IPS-18c (cell line): ENCODE results near the gene KIT.

Experiments
- H3K4me3 ChIP-seq: 2 replicates; pipeline ENCODE4 v1.7.0; 2013; ENCODE audit warnings: low read depth, mild to moderate bottlenecking, low read length, moderate library complexity; ENCODE audit not compliant: insufficient read depth
- H3K9me3 ChIP-seq: one replicate; pipeline ENCODE4 v1.6.1; 2013; ENCODE audit warnings: mild to moderate bottlenecking, low read length, moderate library complexity; ENCODE audit not compliant: control insufficient read depth, insufficient read depth

Gene KIT

GRCh38 chr4:54764476-54764875 lies 106.7 kb downstream of the KIT start:
- Histone ChIP-seq H3K4me3 (no peak overlapping the region), H3K9me3 (no peaks in the 10 kb centered on the region)

GRCh38 chr4:54767376-54767775 lies 109.6 kb downstream of the KIT start:
- no peak overlapping the region for H3K4me3 ChIP-seq

GRCh38 chr4:54773022-54773421 lies 115.3 kb downstream of the KIT start:
- H3K4me3 ChIP-seq = no peak overlapping the region
- no peaks in the 10 kb centered on the region for H3K9me3 ChIP-seq

More at GRCh38 chr4:54767376-54767775, 109.6 kb downstream of the KIT start:
- H3K9me3 ChIP-seq = no peaks in the 10 kb centered on the region

GRCh38 chr4:54779036-54779435 lies 121.3 kb downstream of the KIT start:
- H3K9me3 ChIP-seq = no peaks in the 10 kb centered on the region
- no peak overlapping the region for H3K4me3 ChIP-seq

- no peak overlapping the region for H3K4me3 ChIP-seq
These were observed 121.9 kb downstream of the KIT start for GRCh38 chr4:54779476-54780148.

GRCh38 chr4:54780149-54780495 lies 122.4 kb downstream of the KIT start:
- Histone ChIP-seq H3K4me3 (no peak overlapping the region), H3K9me3 (no peaks in the 10 kb centered on the region)

More at GRCh38 chr4:54779476-54780148, 121.9 kb downstream of the KIT start:
- no peaks in the 10 kb centered on the region for H3K9me3 ChIP-seq

- no peak overlapping the region for H3K4me3 ChIP-seq
- no peaks in the 10 kb centered on the region for H3K9me3 ChIP-seq
These were observed 124.0 kb downstream of the KIT start for GRCh38 chr4:54781756-54782155.

GRCh38 chr4:54783402-54784110 lies 125.8 kb downstream of the KIT start:
- H3K4me3 ChIP-seq = no peak overlapping the region
- no peaks in the 10 kb centered on the region for H3K9me3 ChIP-seq

GRCh38 chr4:54784161-54784671 lies 126.5 kb downstream of the KIT start:
- Histone ChIP-seq H3K9me3 (no peaks in the 10 kb centered on the region), H3K4me3 (no peak overlapping the region)
